GM13977 (cell line): Measurements from ENCODE around the gene ENGASE.

Experiments used
- DNase-seq: peaks from one replicate; pipeline ENCODE4 v3.0.0; 2012; ENCODE audit warnings: low spot score
- in situ Hi-C: fragments of 300-500 bp; cut with MboI; formaldehyde crosslinking; loops from one replicate; pipeline ENCODE4 v1.12.0; 2022; ENCODE audit warnings: low sequenced_read_pairs, low pct_unique_long_range_greater_than_20kb, mixed read lengths, inconsistent platforms; ENCODE audit not compliant: unreplicated experiment
- TF ChIP-seq, protein P1 (sequence below): IDR thresholded peaks from 2 replicates; pipeline ENCODE4 v1.5.1; 2012; ENCODE audit warnings: mild to moderate bottlenecking, control low read depth; ENCODE audit not compliant: insufficient read depth; ENCODE audit errors: extremely low read depth, missing control alignments

ENGASE gene

DNA sequence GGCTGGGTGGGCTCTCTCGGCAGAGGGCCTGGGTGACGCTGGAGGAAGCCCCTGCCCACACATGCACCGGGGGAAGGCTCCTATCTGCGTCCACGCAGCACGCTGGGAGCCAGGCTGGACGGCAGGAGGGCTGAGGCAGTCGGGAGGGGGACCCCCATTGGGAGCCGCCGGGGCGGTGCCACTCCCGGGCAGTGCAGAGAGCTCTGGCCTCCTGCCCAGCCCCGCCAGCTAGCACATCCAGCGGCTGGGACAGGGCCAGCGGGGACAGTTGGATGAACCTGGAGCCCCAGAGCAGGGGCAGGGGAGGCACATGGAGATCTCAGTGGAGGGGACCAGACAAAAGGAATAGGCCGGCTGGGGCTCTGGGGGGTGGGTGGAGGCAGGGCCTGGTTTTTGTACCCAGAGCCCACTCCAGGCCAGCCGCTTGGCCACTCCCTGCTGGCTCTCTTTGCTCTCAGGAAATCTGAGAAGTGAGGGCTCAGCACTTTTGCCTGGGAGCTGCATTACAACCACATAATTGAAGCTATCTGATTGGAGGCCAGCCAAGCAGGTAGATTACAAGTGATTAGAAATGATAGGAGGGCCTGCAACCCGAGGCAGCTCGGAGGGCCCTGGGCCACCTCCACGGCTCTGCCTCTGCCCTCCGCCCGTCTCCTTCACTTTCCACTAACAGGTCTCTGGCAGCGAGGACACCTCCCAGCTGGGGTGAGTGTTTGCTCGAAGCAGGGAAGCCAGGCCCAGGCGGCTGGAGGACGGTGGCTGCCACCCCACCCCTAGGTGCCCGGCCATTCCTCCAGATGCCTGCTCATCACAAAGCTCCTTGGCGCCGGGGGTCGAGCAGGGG, 40.1 kb downstream of the ENGASE start:
- in situ Hi-C loops: no loop called here
- DNase-seq: no peak
- TF ChIP-seq, protein P1, sequence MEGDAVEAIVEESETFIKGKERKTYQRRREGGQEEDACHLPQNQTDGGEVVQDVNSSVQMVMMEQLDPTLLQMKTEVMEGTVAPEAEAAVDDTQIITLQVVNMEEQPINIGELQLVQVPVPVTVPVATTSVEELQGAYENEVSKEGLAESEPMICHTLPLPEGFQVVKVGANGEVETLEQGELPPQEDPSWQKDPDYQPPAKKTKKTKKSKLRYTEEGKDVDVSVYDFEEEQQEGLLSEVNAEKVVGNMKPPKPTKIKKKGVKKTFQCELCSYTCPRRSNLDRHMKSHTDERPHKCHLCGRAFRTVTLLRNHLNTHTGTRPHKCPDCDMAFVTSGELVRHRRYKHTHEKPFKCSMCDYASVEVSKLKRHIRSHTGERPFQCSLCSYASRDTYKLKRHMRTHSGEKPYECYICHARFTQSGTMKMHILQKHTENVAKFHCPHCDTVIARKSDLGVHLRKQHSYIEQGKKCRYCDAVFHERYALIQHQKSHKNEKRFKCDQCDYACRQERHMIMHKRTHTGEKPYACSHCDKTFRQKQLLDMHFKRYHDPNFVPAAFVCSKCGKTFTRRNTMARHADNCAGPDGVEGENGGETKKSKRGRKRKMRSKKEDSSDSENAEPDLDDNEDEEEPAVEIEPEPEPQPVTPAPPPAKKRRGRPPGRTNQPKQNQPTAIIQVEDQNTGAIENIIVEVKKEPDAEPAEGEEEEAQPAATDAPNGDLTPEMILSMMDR: no peak

DNA sequence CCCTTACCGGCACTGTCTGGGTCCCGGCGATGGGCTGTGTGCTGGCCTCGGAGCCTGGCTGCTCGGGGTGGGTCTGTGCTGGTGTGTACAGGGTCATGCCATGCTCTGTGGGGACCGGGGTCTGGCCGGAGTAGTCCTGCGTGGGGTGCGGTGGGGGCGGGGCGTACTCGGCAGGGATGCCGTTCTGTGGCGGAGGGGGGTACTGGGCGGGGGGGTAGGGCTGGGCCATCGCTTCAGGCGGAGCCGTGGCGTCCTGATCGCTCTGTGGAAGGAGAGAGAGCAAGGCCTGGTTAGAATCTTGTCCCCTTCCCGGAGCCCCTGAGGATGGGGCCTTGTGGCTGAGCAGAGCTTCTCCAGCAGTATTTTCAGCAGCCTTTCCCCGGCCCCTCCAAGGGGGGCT, 40.9 kb downstream of the ENGASE start:
- DNase-seq: no peak
- in situ Hi-C loops: no loop called here
- TF ChIP-seq, protein P1: no peak

DNA sequence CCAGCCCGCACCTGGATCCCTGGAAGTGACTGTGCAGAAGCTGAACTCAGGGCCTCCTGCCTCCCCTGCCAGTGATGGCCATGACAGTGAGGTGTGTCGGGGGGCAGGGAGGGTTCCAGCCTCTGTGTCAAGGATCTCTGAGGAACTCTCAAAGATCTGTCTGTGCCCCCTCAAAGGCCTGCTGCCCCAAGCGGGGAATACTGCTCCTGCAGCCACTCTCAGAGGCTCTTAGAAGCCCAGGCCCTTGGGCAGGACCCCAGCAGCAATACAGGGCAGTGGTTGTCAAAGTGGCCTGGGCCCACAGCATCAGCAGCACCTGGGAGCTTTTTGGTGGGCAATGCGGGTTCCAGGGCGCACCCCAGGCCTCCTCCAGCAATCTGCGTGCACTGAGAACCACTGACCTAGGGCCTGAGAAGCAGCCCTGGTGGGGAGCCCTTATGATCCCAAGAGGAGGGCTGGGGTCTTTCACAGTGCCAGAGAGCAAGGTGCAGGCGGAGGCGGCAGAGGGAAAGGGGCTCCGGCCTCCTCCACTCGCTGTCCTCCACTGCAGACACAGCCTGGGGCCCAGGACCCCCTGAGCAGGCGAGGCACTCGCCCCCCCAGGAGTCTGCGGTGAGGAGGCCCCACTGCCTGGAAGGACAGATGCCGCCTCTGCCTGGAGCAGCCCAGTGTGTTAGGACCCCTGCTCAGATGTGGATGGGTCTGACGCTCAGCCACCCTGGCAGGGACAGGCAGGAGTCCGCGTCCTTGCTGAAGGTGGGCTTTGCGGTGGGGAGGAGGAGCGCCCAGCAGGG, 42.1 kb downstream of the ENGASE start:
- no peak for DNase-seq
- in situ Hi-C loops: no loop called here
- TF ChIP-seq, protein P1: no peak

DNA sequence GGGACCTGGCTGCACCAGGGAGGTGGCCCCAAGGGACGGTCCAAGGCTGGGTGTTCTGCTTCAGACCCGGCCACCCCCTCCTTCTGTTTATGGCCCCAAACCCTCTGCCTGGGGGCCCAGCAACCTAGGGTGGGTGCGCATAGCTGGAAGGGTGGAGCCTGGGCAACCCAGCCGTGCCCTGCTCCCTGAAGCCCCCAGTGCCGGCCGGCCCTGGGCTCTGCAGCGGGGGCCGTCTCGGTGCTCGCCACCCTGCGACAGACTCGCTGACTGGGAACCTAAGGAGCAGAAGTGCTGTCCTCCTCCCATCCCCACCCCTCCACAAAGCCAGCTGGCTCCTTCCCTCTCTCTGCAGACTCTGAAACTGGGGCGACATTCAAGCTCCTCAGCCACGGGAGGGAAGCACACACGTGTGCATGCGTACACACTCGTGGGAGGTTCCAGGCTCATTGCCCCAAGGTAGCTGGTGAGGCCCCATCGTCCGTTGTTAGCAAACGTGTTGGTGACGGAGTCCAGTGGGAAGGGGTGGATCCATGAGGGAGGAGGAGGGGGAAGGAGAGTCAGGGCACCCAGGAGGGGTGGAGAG, 43.4 kb downstream of the ENGASE start:
- TF ChIP-seq, protein P1: no peak
- no peak for DNase-seq
- in situ Hi-C loops: no loop called here

DNA sequence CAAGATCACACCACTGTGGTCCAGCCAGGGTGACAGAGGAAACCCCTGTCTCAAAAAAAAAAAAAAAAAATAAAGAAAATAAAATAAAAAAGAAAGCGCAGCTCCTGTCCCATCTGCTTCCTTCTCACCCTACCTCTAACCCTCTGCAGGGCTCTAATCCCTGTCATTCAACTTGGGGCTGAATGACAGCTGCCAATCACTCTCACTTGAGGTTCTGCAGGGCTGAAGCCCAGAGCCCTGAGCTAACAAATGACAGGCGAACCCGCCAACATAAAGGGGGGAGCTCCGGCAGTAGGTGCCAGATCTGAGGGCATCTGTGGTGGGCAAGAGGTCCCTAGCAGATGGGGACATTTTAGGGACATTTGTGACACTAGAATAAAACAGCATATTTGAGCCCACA, 44.3 kb downstream of the ENGASE start:
- in situ Hi-C loops: no loop called here
- TF ChIP-seq, protein P1: no peak
- DNase-seq: no peak

DNA sequence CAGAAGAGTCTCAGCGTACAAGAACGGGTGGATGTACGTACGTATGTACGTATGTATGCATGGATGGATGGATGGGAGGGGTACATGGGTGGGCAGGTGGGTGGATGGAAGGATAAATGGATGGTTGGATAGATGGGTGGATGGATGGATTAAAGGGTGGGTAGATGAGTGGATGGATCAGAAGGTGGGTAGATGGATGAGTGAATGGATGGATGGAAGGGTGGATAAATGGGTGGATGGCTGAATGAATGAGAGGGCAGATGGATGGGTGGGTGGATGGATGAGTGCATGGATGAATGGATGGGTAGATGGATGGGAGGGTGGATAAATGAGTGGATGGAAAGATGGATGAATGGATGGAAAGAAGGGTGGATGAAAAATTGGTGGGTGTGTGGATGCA, 45.6 kb downstream of the ENGASE start:
- no peak for DNase-seq
- in situ Hi-C loops: no loop called here
- TF ChIP-seq, protein P1: no peak
